ENCODE results near the gene CCDC138. TPM values are rescaled to one million over a fixed set of nuclear protein-coding genes. Genes with fewer than 3 reads are reported as not detected.

Gene CCDC138
- polyA plus RNA-seq, 1 donor (not counting 4 experiments of a cell fraction or from before 2014, with no cell fraction given) = 6.6 TPM

- no peak overlapping the region for H3K27ac ChIP-seq (ENCODE audit: control insufficient read depth, insufficient read depth, low read length)
- dilution Hi-C loops (cut with MboI; ENCODE audit: extremely low pct_ligation_motif_present, low sequenced_read_pairs) = no loop called here
- H3K4me3 ChIP-seq (ENCODE audit: control insufficient read depth in 2 of 3, extremely low read depth in 1 of 3, insufficient read depth in 2 of 3, low read depth in 1 of 3, low read length in 3 of 3) = no peak overlapping the region
- TF ChIP-seq CTCF (optimal IDR thresholded peaks at IDR 0.05 in 1 of 3, IDR thresholded peaks at IDR 0.05 in 1 of 3, conservative IDR thresholded peaks at IDR 0.05 in 1 of 3; ENCODE audit: extremely low read depth in 1 of 3, insufficient read depth in 2 of 3, low read length in 3 of 3) (no peak), EZH2 (IDR thresholded peaks at IDR 0.05; ENCODE audit: low read length) (no peak)
- H3K4me2 ChIP-seq (ENCODE audit: control insufficient read depth, extremely low read depth, insufficient read depth, low read depth, low read length) = no peak overlapping the region
- H4K20me1 ChIP-seq (ENCODE audit: control insufficient read depth, extremely low read depth, insufficient read depth, low read length) = no peaks in the 10 kb centered on the region
- H3K9ac ChIP-seq (ENCODE audit: control insufficient read depth, extremely low read depth, insufficient read depth, low read length) = no peak overlapping the region
- no peaks in the 10 kb centered on the region for H3K27me3 ChIP-seq (ENCODE audit: control insufficient read depth, extremely low read depth, insufficient read depth, low read length)
- H3K9me1 ChIP-seq (ENCODE audit: control insufficient read depth, extremely low read depth, insufficient read depth, low read length) = no peaks in the 10 kb centered on the region
- H3K9me3 ChIP-seq (ENCODE audit: control insufficient read depth, low read depth, low read length) = no peaks in the 10 kb centered on the region
- no peaks in the 10 kb centered on the region for H3K36me3 ChIP-seq (ENCODE audit: control insufficient read depth in 2 of 2, extremely low read depth in 1 of 2, insufficient read depth in 2 of 2, low read length in 2 of 2)
- H3K79me2 ChIP-seq (ENCODE audit: control insufficient read depth, insufficient read depth, low read length) = no peaks in the 10 kb centered on the region
- H3K4me1 ChIP-seq (ENCODE audit: control insufficient read depth, extremely low read depth, insufficient read depth, low read length) = peaks cover 8% of the 10 kb centered on the region
- no peak for FAIRE-seq
- H2AFZ ChIP-seq (ENCODE audit: control insufficient read depth, low read length) = no peak overlapping the region
- no peak for DNase-seq (ENCODE audit: low read depth, low spot score)
Measured at GRCh38 chr2:108870069-108870644, 83.6 kb downstream of the CCDC138 start.

DNA sequence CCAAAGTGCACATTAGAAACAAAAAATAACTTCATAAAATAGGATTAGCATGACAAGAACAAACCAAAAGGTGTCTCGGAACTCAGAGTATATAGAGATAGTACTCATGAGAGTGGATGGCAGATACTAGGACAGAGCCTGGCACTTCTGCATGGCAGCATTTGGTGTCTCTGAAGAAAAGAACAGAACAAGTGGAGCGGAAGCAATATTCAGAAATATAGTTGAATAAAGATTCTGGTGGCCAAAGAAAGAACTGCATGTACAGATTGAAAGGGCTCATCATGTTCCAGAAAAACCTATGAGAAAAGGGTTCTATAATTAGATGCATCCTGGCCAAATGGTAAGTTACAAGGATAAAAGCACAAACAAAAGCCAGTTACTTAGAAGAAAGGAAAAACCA is 90.9 kb downstream of the CCDC138 start:
- Histone ChIP-seq H3K27ac (ENCODE audit: control insufficient read depth, insufficient read depth, low read length) (no peak overlapping the region), H3K9me3 (ENCODE audit: control insufficient read depth, low read depth, low read length) (no peaks in the 10 kb centered on the region), H2AFZ (ENCODE audit: control insufficient read depth, low read length) (no peak overlapping the region), H3K4me3 (ENCODE audit: control insufficient read depth in 2 of 3, extremely low read depth in 1 of 3, insufficient read depth in 2 of 3, low read depth in 1 of 3, low read length in 3 of 3) (no peak overlapping the region), H4K20me1 (ENCODE audit: control insufficient read depth, extremely low read depth, insufficient read depth, low read length) (no peaks in the 10 kb centered on the region), H3K36me3 (ENCODE audit: control insufficient read depth in 2 of 2, extremely low read depth in 1 of 2, insufficient read depth in 2 of 2, low read length in 2 of 2) (no peaks in the 10 kb centered on the region), H3K4me1 (ENCODE audit: control insufficient read depth, extremely low read depth, insufficient read depth, low read length) (no peaks in the 10 kb centered on the region), H3K27me3 (ENCODE audit: control insufficient read depth, extremely low read depth, insufficient read depth, low read length) (no peaks in the 10 kb centered on the region), H3K9me1 (ENCODE audit: control insufficient read depth, extremely low read depth, insufficient read depth, low read length) (no peaks in the 10 kb centered on the region), H3K79me2 (ENCODE audit: control insufficient read depth, insufficient read depth, low read length) (no peaks in the 10 kb centered on the region), H3K4me2 (ENCODE audit: control insufficient read depth, extremely low read depth, insufficient read depth, low read depth, low read length) (no peak overlapping the region), H3K9ac (ENCODE audit: control insufficient read depth, extremely low read depth, insufficient read depth, low read length) (no peak overlapping the region)
- TF ChIP-seq EZH2 (IDR thresholded peaks at IDR 0.05; ENCODE audit: low read length) (no peak), CTCF (optimal IDR thresholded peaks at IDR 0.05 in 1 of 3, IDR thresholded peaks at IDR 0.05 in 1 of 3, conservative IDR thresholded peaks at IDR 0.05 in 1 of 3; ENCODE audit: extremely low read depth in 1 of 3, insufficient read depth in 2 of 3, low read length in 3 of 3) (peak in 1 of 3 experiments; percentile 10)
- DNase-seq (ENCODE audit: low read depth, low spot score) (no peak), FAIRE-seq (no peak)
- dilution Hi-C loops (cut with MboI; ENCODE audit: extremely low pct_ligation_motif_present, low sequenced_read_pairs) = no loop called here
